ENCODE results near the gene HIF1AN.
A peak's percentile ranks its signal among the peaks of the same experiment; 100 is the strongest.

HIF1AN gene

DNA sequence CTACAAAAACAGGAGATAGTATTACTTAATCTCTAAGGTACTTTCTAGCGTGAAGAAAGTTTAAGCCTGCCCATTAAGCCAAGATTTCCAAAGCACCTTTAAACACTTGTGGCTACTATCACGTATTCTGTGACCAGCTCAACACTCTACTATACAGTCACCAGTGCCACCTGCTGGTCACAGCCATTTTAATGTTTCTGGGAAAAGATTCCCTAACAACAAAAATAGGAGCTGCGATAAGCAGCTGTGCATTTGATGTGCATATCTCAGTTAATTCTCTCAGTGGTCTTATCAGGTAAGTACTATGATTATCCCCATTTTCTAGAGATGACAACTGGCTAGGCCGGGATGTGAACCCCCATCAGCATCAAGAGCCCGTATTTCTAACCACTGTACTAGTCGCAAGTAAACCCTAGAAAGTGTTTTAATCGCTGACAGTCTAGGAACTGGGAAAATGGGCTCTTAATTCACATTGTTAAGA is 16.9 kb upstream of the HIF1AN start:
- no peak overlapping the region for H3K4me3 ChIP-seq (ENCODE audit: control insufficient read depth, low read depth, low read length)
- TF ChIP-seq, protein P1, sequence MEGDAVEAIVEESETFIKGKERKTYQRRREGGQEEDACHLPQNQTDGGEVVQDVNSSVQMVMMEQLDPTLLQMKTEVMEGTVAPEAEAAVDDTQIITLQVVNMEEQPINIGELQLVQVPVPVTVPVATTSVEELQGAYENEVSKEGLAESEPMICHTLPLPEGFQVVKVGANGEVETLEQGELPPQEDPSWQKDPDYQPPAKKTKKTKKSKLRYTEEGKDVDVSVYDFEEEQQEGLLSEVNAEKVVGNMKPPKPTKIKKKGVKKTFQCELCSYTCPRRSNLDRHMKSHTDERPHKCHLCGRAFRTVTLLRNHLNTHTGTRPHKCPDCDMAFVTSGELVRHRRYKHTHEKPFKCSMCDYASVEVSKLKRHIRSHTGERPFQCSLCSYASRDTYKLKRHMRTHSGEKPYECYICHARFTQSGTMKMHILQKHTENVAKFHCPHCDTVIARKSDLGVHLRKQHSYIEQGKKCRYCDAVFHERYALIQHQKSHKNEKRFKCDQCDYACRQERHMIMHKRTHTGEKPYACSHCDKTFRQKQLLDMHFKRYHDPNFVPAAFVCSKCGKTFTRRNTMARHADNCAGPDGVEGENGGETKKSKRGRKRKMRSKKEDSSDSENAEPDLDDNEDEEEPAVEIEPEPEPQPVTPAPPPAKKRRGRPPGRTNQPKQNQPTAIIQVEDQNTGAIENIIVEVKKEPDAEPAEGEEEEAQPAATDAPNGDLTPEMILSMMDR (IDR thresholded peaks at IDR 0.05; ENCODE audit: control insufficient read depth, insufficient read depth, low read depth, low read length, missing control alignments): peak; percentile 67
- no peak for DNase-seq (ENCODE audit: low read depth)

DNA sequence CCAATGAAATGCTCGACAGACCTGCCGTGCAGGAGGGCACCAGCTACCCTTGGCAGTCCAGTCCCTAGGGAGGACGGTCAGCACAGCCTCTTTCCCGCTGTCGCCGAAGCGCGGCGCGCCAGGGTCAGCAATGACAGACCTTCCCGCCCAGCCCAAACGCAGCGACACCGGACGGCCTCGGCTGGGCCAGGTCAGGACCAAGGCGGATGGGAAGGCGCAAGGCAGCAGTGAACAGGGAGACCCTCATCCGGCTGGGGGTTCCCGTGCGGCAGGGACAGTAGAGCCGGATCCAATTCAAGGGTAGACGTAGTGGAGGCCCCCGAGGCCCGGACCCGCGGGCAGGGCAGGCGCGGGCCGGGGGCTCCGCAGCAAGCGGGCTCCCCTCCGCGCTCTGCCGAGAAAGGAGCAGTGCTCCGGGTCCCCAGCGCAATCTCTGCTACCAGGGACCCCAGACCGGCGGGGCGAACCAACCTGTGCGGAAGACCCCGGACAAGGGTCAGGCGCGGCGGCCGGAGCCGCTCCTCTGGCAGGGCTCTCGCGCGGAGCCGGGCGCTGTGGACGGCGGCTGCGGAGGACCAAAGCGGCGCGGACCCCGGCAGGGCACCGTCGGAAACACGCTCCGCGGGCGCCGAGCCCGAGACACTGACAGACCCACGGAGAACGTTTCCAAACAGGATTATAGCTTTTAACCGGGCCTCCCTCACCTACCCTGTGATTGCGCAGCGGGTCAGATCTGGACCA is 16.3 kb upstream of the HIF1AN start, which contains the start of gene SEC31B:
SEC31B (minus strand) TSS at position 551 of the 741 bp plus-strand sequence. CDS start 2,909 bp downstream, outside the sequence.
- TF ChIP-seq, protein P1 (IDR thresholded peaks at IDR 0.05; ENCODE audit: control insufficient read depth, insufficient read depth, low read depth, low read length, missing control alignments): peak; percentile 1
- peak within 1 kb of the TSS; percentile 15 for H3K4me3 ChIP-seq (ENCODE audit: control insufficient read depth, low read depth, low read length)
- no peak for DNase-seq (ENCODE audit: low read depth)

DNA sequence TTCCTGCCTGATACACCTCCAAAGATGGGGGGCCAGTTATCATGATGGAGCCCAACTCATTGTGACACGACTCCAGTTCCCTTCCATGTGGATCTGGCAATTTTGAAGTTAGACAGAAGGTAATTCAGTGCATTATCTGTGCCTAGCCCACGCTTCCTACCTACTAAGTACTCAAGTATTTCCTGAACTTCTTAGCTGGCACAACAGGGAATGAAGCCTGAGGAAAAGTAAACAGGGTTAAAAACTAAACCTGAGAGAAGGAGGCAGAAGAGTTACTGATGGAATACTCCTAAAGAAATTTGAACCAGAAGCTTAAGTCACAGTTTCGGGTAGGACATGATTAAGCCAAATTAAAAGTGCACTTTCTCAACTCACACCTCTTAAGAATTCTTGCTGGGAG is 14.9 kb upstream of the HIF1AN start:
- no peak for DNase-seq (ENCODE audit: low read depth)
- TF ChIP-seq, protein P1 (IDR thresholded peaks at IDR 0.05; ENCODE audit: control insufficient read depth, insufficient read depth, low read depth, low read length, missing control alignments): no peak
- no peak overlapping the region for H3K4me3 ChIP-seq (ENCODE audit: control insufficient read depth, low read depth, low read length)

DNA sequence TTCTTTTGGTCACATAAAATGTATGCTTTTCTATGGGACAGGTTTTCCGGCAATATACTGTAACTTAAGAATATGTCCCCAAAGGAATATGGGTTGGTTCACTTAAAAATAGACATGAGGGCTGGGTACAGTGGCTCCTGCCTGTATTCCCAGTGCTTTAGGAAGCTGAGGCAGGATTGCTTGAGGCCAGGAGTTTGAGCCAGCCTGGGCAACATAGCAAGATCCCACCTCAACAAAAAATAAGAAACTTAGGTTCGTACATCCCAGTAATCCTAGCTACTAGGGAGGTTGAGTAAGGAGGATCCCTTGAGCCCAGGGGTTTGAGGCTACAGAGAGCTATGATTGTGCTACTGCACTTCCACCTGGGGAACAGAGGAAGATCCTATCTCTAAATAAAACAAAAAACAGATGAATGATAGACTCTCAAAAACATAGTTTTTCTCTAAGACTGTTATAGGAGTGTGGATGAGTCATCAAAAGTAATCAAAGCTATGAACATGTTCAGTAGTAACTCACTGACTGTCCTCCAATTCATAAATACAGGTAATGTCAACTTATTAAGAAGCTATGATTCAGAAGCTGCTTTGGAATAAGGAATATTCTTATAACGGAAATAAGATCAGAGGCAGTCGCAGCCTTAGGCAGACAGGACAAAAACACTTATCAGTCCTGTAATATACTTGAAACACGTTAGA is 13.5 kb upstream of the HIF1AN start:
- TF ChIP-seq, protein P1 (IDR thresholded peaks at IDR 0.05; ENCODE audit: control insufficient read depth, insufficient read depth, low read depth, low read length, missing control alignments): no peak
- no peak for DNase-seq (ENCODE audit: low read depth)
- H3K4me3 ChIP-seq (ENCODE audit: control insufficient read depth, low read depth, low read length): no peak overlapping the region

DNA sequence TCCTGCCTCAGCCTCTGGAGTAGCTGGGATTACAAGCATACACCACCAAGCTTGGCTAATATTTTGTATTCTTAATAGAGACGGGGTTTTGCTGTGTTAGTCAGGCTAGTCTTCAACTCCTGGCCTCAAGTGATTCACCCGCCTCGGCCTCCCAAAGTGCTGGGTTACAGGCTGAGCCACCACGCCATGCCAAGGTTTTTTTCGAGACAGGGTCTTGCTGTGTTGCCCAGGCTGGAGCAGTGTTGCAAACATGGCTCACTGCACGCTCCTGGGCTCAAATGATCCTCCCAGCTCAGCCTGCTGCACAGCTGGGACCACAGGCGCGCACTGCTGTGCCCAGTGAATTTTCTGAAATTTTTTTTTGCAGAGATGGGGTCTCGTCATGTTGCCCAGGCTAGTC is 12.8 kb upstream of the HIF1AN start:
- no peak overlapping the region for H3K4me3 ChIP-seq (ENCODE audit: control insufficient read depth, low read depth, low read length)
- TF ChIP-seq, protein P1 (IDR thresholded peaks at IDR 0.05; ENCODE audit: control insufficient read depth, insufficient read depth, low read depth, low read length, missing control alignments): no peak
- no peak for DNase-seq (ENCODE audit: low read depth)

DNA sequence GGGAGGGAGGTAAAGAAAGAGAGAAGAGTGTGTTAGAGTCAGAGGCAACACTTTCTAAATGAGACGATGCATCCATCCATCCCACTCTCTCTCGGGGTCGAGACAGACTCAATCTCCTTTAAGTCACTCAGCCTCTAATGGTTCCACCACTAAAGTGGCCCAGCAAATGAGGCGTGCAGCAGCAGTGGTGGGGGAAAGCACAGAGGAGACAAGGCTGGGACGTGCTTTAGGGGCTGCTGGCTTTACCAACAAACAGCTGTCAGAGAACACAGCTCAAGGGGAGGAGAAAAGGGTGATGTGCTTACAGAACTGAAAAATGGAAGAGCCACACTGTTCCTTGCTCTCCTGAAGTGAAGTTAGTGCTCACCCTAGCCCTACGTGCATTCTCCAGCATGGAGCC is 11.5 kb upstream of the HIF1AN start:
- no peak overlapping the region for H3K4me3 ChIP-seq (ENCODE audit: control insufficient read depth, low read depth, low read length)
- TF ChIP-seq, protein P1 (IDR thresholded peaks at IDR 0.05; ENCODE audit: control insufficient read depth, insufficient read depth, low read depth, low read length, missing control alignments): no peak
- no peak for DNase-seq (ENCODE audit: low read depth)
